Bone marrow (tissue), 2 donors: ENCODE data around the gene NF1.
A peak's percentile ranks its signal among the peaks of the same experiment; 100 is the strongest.
"Not testable (repeated sequence)": the region's sequence is repeated elsewhere in the genome, so short reads cannot be mapped to it uniquely, and the experiment has no call there.

ENCODE experiments used
- DNase-seq, 2 donors: peaks; one replicate each; lab custom pipeline; 2025; lab: John Stamatoyannopoulos, UW

Gene NF1

DNA sequence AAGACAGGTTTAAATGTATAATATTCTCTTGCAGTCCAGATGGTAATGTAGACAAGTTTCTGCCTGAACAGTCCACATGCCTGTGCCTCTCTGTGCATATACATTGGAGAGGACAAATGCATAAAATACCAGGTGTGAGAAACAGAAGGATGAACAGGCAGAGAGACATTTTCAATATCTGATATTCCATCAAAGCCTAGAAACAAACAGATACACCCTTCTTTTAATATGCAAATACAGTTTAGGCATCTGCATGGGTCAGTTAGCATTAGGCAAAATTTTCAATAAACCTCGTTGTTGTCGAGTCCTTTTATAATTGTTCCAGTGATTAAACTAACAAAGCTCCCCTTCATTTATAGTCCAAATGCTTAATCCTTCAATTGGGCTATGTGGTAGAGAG lies 201.4 kb downstream of the NF1 start:
- no peak for DNase-seq

DNA sequence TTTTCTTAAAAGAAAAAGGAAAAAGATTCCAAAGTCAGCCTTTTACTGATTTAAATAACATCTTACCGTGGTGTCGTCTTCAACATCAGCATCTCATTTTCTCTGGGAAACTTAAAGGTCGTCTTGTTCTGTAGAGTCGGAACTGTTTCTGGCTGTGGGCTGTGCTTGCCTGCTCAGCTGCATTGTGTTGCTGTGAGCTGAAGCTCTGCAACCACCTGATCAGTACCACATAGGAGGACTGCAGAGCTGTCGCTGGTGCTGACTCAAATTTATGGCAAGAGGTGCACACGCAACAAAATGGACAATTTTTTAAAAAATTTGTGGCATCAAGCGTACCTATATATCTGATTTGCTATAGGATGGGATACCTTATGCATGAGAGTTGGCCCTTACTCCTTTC lies 202.3 kb downstream of the NF1 start, which contains the start of gene OMG:
TSS of gene OMG (minus strand) at position 150 of the 400 bp plus-strand sequence. CDS start 908 bp downstream, outside the sequence.
- DNase-seq: no peak

DNA sequence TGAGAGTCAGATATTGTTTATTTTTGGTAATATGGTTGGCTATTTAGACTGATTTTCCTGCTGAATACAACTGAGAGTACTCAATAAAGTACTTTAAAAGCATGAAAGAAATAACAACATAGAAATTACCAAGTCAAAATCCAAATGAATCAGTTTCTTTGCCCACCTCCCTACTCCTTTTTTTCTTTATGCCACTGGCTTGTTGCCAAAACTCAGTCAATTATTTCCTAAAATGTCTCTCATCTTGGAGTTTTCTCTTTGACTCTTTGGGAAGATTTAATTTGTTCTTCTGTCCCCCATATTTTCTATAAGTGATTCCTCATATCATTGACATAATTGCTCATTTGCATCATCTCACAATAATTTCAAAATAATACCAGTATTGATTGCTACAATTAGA lies 204.8 kb downstream of the NF1 start:
- DNase-seq: no peak

DNA sequence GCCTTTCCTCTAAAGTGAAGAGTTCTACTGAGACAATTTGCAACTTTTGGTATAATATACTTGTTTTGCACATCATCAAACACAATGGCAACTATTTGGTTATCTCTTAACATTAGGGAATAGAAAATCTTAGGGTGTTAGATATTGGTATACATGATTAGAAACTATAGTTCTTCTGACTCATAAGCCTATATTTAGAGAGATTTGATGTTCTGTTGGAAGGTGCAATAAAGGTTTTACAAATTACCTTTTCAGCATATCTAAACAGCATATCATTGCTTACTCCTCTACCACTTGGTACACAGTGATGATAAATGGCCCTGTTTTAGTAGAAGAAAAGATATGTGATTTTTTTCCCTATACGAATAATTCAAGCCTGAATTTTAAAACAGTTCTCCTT lies 212.9 kb downstream of the NF1 start:
- no peak for DNase-seq

DNA sequence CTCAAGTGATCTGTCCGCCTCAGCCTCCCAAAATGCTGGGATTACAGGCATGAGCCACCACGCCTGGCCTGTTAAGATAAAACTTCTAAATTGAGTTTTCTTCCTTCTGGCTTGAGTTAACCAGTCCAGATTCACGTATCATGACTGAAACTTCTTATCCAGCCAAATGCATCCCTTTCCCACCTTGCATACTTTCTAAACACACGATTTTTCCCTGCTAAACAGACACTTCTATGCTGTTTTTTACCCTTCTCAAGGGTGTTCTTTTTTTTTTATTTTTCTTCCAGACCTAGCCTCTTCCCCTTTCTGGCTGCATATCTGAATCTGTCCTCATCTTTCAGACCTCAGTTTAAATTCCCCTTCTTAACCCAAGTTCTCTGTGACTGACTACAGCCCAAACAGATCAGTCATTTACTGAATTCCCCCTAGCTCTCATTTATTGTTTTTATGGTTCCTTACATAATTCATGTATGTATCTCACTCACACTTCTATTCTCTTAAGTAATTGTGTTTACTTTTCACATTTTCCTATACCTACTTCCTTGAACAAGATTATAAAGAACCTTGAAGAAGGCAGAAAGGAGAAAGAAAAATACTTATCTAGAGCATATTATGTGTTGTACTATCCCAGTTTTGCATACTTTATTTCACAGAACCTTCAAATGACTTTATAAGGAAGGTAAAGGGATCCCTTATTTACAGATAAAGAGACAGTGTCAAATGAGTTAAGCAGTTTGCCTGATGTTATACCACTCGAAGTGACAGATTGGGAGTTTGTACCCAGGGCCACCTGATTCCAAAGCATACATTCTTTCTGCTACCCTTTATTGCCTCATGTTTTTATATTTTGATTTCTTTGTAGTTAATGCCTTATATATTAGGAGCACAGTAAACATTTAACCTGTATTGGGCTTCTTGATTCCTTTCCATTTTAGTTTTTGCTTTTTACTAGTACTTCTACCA lies 213.9 kb downstream of the NF1 start:
- peak in 1 of 2 donors; percentile 74 for DNase-seq

DNA sequence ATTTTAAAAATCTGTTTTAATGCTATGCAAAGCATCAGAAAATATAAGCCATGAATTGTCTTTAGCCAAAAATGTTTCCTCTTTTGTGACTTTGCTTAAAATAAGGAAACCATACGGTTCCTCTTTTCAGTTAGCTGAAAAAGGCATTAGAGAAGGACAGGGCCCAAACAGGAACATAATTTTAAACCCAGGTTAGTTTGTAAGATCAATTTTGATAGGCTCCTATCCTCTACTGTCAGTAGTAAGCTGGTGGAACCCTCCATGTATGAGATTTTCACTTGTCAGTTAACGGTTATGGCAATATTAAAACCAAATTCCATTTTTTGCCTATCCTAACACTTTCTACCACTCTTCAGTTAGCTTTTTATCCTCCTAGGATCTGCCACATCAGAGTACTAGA lies 214.8 kb downstream of the NF1 start:
- peak in 1 of 2 donors; percentile 89 for DNase-seq

DNA sequence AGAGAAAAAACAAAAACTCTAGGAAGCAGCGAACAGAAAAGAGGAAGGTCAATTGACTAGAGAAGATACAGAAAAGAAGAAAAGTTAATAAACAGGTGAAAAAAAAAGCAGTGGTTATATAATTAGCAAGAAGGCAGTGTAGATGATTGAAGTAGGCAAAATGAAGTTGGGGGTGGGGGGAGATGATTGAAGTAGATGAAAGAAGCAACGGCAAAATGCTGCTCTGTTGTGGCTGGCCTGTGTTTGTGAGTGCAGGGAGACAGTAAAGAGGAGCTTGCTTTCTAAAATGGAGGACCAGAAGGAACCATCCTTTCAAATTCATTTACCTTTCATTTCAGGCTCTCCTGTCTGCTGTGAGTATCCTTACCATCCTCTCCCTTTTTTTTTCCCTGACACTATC lies 215.5 kb downstream of the NF1 start:
- DNase-seq: no peak

DNA sequence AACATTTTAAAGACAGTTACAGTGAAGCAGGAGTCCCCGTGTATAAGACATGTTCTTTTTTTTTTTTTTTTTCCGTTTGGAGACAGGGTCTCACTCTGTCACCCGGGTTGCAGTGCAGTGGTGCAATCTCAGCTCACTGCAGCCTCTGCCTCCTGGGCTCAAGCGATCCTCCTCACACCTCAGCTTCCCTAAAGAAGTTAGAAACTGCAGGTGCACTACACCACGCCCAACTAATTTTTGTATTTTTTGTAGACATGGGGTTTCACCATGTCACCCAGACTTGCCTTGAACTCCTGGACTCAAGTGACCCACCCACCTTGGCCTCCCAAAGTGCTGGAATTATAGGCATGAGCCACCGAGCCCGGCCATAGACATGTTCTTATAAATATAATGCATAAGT lies 216.1 kb downstream of the NF1 start:
- DNase-seq: no peak

DNA sequence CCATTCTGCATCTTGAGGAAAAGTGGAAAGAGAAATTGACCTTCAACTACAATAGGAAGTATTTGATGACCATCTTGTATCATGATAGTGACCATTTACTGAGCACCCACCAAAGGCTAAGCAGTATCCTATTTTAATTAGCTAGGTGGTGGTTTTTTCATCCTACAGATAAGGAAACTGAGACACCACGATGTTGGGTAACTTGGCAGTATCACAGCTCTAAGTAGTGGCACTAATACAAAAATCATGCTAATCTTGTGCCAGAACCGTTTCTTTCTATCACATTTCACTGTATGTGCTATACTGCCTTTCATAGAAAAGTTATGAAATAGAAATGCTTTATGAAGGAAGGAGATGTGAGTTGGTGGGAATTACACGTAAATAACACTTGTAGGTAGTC lies 216.7 kb downstream of the NF1 start:
- DNase-seq: no peak

DNA sequence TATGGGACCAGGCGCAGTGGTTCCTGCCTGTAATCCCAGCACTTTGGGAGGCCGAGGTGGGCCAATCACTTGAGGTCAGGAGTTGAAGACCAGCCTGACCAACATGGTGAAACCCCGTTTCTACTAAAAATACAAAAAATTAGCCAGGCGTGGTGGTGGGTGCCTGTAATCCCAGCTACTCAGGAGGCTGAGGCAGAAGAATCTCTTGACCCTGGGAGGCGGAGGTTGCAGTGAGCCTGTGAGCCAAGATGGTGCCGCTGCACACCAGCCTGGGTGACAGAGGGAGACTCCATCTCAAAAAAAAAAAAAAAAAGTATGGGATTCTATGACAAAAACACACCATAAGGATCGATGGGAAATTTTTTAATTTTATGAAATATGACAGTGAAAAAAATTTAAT lies 217.4 kb downstream of the NF1 start:
- not testable (repeated sequence) for DNase-seq

DNA sequence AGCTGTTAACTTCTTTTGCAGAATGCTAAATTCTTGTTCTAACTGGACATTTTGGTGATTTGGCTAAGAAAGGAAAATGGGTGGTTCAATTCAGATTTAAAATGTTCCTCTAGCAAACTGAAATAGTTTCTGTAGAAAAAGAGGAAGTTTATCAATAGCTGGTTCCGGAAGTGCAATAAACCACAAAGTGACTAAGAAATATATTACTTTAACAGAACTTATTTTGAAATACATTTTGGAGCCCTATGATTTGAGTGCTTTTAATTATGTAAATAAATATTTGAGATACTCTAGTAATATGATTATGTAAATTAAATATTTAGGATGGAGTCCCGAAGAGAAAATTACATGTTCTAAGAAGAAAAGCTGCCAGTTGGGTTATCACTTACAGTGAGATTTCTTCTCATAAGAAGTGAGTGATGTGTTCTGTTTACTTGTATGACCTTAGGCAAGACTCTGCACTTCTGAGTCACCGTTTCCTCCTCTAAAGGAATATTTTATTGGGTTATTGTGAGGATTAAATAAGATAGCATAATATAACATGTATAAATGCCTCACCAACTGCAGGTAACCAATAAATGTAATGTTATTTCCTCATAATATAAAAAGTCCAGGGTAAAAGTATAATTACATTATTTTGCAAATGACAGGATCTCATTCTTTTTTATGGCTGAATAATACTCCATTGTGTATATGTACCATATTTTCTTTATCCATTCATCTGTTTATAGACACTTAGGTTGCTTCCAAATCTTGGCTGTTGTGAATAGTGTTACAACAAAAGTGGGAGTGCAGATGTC lies 219.4 kb downstream of the NF1 start, which contains the start of gene EVI2B:
TSS of gene EVI2B (minus strand) at position 73 of the 800 bp plus-strand sequence. CDS start 8,445 bp downstream, outside the sequence.
- DNase-seq: peak in 1 of 2 donors; percentile 95

DNA sequence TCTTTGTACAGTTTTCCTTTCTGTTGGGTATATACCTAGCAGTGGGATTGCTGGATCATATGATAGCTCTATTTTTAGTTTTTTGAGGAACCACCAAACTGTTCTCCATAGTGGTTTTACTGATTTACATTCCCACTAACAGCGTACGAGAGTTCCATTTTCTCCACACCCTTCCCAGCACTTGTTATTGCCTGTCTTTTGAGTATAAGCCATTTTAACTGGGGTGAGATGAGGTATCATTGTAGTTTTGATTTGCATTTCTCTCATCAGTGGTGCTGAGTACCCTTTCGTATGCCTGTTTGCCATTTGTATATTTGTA lies 220.0 kb downstream of the NF1 start:
- no peak for DNase-seq

DNA sequence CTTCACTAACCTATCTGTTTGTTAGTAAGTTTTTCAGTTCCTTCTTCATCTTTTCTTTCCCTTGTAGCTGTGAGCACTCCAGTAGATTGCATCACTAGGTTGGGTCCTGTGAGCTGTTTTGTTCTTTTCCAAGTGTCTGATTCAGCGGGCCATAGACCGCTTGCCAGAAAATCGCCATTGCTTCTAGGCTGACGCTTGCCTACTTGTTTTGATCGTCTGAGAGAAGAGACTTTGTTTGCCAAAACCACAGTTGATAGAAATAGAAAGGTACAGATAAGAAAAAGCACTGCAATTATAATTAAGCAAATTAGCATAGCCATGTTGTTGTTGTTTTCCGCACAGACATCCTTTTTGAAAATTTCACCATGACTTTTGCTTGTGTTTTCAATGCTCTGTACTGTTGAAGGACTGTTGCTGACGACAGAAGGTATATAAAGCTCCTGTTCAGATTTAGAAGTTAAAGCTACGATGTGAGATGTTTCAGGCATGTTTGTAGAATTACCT lies 223.6 kb downstream of the NF1 start:
- DNase-seq: peak in 1 of 2 donors; percentile 10

DNA sequence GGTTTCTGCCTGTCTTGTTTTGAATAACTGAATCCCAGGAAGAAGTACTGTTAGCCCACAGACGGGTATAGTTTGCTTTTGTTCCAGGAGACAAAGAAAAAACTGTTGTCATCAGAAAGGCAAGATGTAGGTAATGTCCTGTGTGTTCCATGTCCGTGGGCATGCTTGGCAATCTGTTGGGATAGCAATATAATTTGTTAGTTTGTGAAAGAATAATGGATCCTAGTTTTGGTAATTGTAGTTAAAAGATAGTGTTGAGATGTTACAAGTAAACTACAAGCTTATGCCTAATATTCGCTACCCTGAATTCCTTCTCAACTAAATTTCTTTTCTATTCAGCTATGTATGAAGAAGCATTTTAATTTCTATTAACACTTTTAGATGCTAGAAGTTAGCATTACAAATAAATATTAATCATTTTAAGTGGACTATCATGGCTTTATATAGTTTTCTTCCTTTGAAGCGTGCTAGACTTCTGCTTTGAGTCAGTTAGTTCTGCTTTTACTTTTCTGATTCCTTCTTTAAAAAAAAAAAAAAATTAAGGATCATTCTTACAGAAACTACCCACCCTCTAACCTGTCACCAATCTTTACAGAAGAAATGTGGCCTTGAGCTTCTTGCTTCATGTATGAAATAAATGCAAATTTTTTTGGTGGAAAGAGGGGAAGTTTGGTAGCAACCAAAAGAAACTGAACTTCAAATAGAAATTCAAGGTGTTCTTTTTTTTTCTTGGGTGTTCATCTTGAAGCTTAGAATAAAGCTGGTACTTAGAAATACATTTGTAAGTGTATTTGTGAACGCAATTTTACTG lies 224.3 kb downstream of the NF1 start:
- DNase-seq: peak in 1 of 2 donors; percentile 53

DNA sequence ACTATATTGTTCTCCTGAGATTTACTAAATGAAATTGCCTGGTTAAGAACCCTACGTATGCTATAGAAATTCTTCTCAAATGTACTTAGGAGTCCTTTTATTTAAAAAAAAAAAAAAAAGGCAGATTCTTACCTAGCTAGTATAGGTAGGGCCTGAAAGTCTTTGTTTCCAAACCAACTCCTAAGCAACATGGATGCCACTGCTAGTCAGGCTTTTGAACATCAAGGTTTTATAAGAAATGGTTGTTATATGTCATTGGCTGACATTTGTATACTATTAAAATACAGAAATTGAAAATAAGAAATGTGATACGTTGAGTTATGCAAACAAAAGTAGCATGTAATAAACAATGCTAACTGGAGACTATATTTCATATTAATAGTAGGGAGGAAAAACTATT lies 225.5 kb downstream of the NF1 start:
- DNase-seq: no peak

DNA sequence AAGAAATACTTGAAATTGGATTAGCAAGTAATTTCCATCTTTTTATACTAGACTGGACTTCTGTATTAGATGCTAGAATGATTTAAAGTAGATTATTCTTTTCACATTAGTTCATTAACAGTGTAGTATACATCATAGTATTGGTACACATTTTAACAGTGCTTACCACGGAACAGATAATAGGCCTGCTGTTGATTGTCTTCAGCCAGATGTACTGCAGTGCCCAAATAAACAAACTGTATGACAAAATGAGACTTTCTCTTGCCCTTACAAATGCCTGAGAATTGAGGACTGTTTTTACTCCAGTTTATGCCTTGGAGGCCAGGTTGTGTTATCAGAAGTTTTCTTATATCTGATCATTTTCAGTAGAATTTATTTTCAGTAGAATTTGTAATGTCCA lies 226.0 kb downstream of the NF1 start:
- no peak for DNase-seq

DNA sequence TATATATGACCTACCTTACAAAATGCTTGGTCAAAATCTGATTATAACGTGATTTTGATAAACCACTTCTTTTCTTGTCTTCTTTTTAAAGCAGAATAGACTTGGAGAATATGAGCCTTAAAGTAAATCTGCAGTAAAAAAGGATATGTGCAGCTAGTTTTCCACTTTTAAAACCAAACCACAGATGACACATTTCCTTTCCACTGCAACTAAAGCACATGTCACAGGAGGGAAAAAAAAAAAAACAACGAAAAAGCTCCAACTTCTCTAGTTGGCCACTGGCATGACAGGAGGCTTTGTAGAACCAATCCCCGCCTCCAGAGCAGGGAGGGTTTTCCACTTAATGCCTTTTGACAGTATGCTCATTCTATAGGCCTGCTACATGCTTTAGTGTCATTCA lies 226.7 kb downstream of the NF1 start, which contains the start of gene EVI2A:
TSS of gene EVI2A (minus strand) at position 142 of the 400 bp plus-strand sequence. CDS start 2,609 bp downstream, outside the sequence.
- DNase-seq: peak in 1 of 2 donors; percentile 85

DNA sequence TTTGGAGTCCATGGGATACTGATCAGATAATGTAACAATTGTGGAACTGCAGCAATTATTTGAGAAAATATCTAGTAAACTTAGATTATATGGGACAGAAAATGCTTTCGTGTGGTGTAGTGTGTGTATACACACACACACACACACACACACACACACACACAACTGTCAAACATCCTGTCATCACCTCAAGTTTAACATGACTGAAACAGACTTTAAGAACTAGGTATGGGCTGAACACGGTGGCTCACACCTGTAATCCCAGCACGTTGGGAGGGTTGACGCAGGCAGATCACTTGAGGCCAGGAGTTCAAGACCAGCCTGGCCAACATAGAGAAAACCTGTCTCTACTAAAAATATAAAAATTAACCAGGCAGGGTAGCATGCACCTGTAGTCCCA lies 227.2 kb downstream of the NF1 start:
- no peak for DNase-seq

DNA sequence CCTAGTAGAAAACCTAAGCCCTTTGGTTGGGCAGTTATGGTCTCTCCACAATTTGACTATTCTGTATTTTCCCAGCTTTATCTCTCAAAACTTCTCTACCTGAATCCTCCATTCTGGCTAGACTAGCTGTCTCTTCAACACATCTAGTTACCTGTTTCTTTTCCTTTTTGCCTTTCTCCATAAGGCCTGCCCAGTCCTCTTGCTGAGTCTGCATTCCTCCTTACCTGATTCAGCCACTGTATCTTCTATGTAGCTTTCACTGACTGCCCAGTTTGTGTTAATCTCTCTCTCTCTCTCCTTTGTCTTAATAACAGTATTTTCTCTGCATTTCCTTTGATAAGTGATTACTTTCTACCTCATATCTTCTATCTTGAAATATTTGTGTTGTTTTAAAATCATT lies 228.8 kb downstream of the NF1 start:
- DNase-seq: no peak

DNA sequence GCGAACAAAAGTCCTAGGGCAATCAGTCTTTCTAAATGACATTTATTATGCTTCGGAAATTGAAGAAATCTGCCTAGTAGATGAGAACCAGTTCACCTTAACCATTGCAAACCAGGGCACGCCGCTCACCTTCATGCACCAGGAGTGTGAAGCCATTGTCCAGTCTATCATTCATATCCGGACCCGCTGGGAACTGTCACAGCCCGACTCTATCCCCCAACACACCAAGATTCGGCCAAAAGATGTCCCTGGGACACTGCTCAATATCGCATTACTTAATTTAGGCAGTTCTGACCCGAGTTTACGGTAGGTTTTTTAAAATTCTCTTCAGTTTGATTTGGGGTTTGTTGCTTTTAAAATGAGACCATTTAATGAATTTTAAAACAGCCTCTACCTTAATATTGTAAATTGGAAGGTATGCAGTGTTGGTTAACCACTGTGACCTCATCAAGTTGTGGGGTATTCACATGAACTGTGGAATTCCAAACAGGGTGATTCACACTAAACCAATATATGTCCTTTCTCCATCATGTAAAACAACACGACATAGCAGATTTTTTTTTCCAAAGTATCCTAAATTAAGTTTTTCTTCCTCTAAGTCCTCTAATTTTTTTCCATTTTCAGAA lies 232.9 kb downstream of the NF1 start:
- DNase-seq: no peak

DNA sequence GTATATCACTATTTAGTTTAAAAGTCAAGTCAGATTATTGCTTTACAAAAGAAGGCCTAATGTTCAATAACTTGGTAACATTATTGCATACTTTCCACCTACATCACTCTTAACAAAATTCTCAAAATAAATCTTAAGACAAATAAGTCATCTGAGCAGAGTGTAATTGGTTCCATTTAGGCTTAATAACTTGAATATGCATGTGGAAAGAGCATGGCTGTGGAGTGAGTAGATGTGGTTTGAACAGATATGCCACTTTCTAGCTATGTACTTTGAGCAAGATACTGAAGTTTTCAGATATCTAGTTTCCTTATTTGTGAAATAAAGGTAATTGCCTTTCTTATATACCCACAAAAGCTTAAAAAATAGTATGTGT lies 233.4 kb downstream of the NF1 start:
- no peak for DNase-seq
